A549 (cell line): ENCODE measurements around the gene GALNT3. TPM values are rescaled to one million over a fixed set of nuclear protein-coding genes. Genes with fewer than 3 reads are reported as not detected.

ENCODE experiments used
- ATAC-seq, 2 experiments: fragments of 200-7000 bp in 1 of 2; fragments of >200 bp in 1 of 2; cut with Nextera tagmentation in 1 of 2; cut with Tn5 transposase in 1 of 2; 3 replicates each; pipeline versions ENCODE4 v1.8.0 to v1.9.1; 2018 to 2020; ENCODE audit warnings: mild to moderate bottlenecking in 1 of 2, moderate library complexity in 1 of 2
- CTCF ChIA-PET: fragments of 300-600 bp; sonication (Branson Sonifier 250); formaldehyde crosslinking; extraction: SDS; loops from one replicate; lab custom pipeline; 2021; ENCODE audit warnings: antibody characterized with exemption, inconsistent platforms; lab: Yijun Ruan, JAX
- POLR2A ChIA-PET: fragments of 350-600 bp; formaldehyde crosslinking; extraction: SDS; loops from one replicate; lab custom pipeline; 2021; ENCODE audit warnings: antibody characterized with exemption, inconsistent platforms; lab: Yijun Ruan, JAX
- DNase-seq, 2 experiments: peaks; one replicate each; pipeline versions ENCODE4 v3.0.0 to v3.0.0-alpha.2; 2011 to 2016; ENCODE audit warnings: low read depth in 1 of 2, low spot score in 1 of 2
- FAIRE-seq: peaks from 2 replicates; lab custom pipeline; 2011; peaks lifted over from hg19 to GRCh38; lab: Jason Lieb, UNC
- H3K27ac ChIP-seq, 2 experiments: fragments of >200 bp; sonication (Bioruptor Twin); formaldehyde crosslinking; 3 replicates each; pipeline ENCODE4 v1.5.1; 2016 to 2017
- H3K4me1 ChIP-seq: fragments of >200 bp; sonication (Bioruptor Twin); formaldehyde crosslinking; 3 replicates; pipeline ENCODE4 v1.6.1; 2016
- H3K4me2 ChIP-seq: fragments of >200 bp; sonication (Bioruptor Twin); formaldehyde crosslinking; 3 replicates; pipeline ENCODE4 v1.6.1; 2016
- H3K4me3 ChIP-seq: fragments of >200 bp; sonication (Bioruptor Twin); formaldehyde crosslinking; 3 replicates; pipeline ENCODE4 v1.5.1; 2016
- H3K9me3 ChIP-seq: fragments of >200 bp; sonication (Bioruptor Twin); formaldehyde crosslinking; 3 replicates; pipeline ENCODE4 v1.6.1; 2016
- EHF ChIP-seq: fragments of 250-450 bp; sonication (Bioruptor Pico); IDR thresholded peaks from 2 replicates; pipeline ENCODE4 v1.5.0; 2020; ENCODE audit warnings: mild to moderate bottlenecking
- ESRRA ChIP-seq: fragments of 150-350 bp; IDR thresholded peaks from 2 replicates; pipeline ENCODE4 v1.6.1; 2014; ENCODE audit warnings: mild to moderate bottlenecking, low read length, borderline replicate concordance
- FOSL2 ChIP-seq, 2 experiments: fragments of 450-650 bp in 1 of 2; fragments of >200 bp in 1 of 2; sonication (Bioruptor Twin) in 1 of 2; formaldehyde crosslinking; IDR thresholded peaks; 2 replicates each; pipeline versions ENCODE4 v1.5.0 to v1.6.1; 2016 to 2020; ENCODE audit warnings: mild to moderate bottlenecking in 1 of 2, moderate library complexity in 1 of 2
- GATA3 ChIP-seq: IDR thresholded peaks from 2 replicates; pipeline ENCODE4 v1.6.1; 2012; ENCODE audit warnings: borderline replicate concordance
- HEYL ChIP-seq: fragments of 250-450 bp; sonication (Bioruptor Pico); IDR thresholded peaks from 2 replicates; pipeline ENCODE4 v1.8.0; 2021; ENCODE audit warnings: mild to moderate bottlenecking, moderate library complexity
- JUNB ChIP-seq: fragments of >200 bp; sonication (Bioruptor Twin); formaldehyde crosslinking; IDR thresholded peaks from 2 replicates; pipeline ENCODE4 v1.6.1; 2016
- MAFK ChIP-seq: fragments of 450-650 bp; IDR thresholded peaks from 2 replicates; pipeline ENCODE4 v1.6.1; 2014; ENCODE audit not compliant: partially characterized antibody
- MAZ ChIP-seq: fragments of 150-350 bp; IDR thresholded peaks from 2 replicates; pipeline ENCODE4 v1.6.1; 2014; ENCODE audit warnings: antibody characterized with exemption, low read depth, low read length, borderline replicate concordance
- NFE2L2 ChIP-seq: fragments of 150-350 bp; conservative IDR thresholded peaks from 2 replicates; pipeline ENCODE4 v1.6.1; 2014; ENCODE audit warnings: low read length
- NPAS2 ChIP-seq: fragments of 250-450 bp; sonication (Bioruptor Pico); IDR thresholded peaks from 2 replicates; pipeline ENCODE4 v1.8.0; 2022; ENCODE audit warnings: mild to moderate bottlenecking, moderate library complexity, borderline replicate concordance
- PHF8 ChIP-seq: fragments of 200-600 bp; sonication (generic); IDR thresholded peaks from 2 replicates; pipeline ENCODE4 v1.6.1; 2016; ENCODE audit warnings: low read depth, mild to moderate bottlenecking, antibody characterized with exemption, moderate library complexity, borderline replicate concordance
- POLR2AphosphoS2 ChIP-seq: conservative IDR thresholded peaks from 2 replicates; pipeline ENCODE4 v1.6.1; 2012; ENCODE audit warnings: low read length, improper control_type of control experiment, inconsistent platforms
- RFX5 ChIP-seq: fragments of 450-650 bp; IDR thresholded peaks from 2 replicates; pipeline ENCODE4 v1.7.1; 2014; ENCODE audit warnings: antibody characterized with exemption, mild to moderate bottlenecking, moderate library complexity
- SMC3 ChIP-seq: fragments of >200 bp; sonication (Bioruptor Twin); formaldehyde crosslinking; IDR thresholded peaks from 3 replicates; pipeline ENCODE4 v1.6.1; 2018; ENCODE audit warnings: inconsistent platforms
- TP53 ChIP-seq: fragments of 250-450 bp; sonication (Bioruptor Pico); IDR thresholded peaks from 2 replicates; pipeline ENCODE4 v1.5.0; 2021; ENCODE audit warnings: mild to moderate bottlenecking, moderate library complexity
- ZFP36 ChIP-seq: fragments of 450-650 bp; IDR thresholded peaks from 2 replicates; pipeline ENCODE4 v1.6.1; 2014; ENCODE audit warnings: borderline replicate concordance; ENCODE audit not compliant: partially characterized antibody
- WGBS: methylation state at CpG from one replicate; pipeline ENCODE4 v1.1.6; 2017; ENCODE audit errors: missing lambda C conversion rate; 5-methylcytosine and 5-hydroxymethylcytosine counted together
- polyA plus RNA-seq, 4 experiments: library from polyadenylated mRNA; depleted of rRNA in 3 of 4; stranded (reverse); fragments of >200 nt; fragmentation: RNase III in 1 of 4; extraction: RNeasy Plus Mini Kit Qiagen cat#74134 plus additional on column Dnase treatment in 1 of 4; gene quantifications; 2 replicates in 3 of 4; 3 replicates in 1 of 4; pipeline ENCODE4 v1.2.3, GENCODE V29; 2011 to 2017
- TF ChIP-seq, protein P1 (sequence below): fragments of 250-450 bp; sonication (Bioruptor Pico); IDR thresholded peaks from 2 replicates; pipeline ENCODE4 v1.5.0; 2020; ENCODE audit warnings: low read depth, mild to moderate bottlenecking, moderate library complexity
- TF ChIP-seq, protein P2 (sequence below): fragments of >200 bp; sonication (Bioruptor Twin); formaldehyde crosslinking; IDR thresholded peaks from 2 replicates; pipeline ENCODE4 v1.6.1; 2016
- TF ChIP-seq, protein P3 (sequence below): IDR thresholded peaks from 2 replicates; pipeline ENCODE4 v1.6.1; 2012
- TF ChIP-seq, protein P4 (sequence below): fragments of 200-600 bp; sonication (generic); IDR thresholded peaks from 2 replicates; pipeline ENCODE4 v1.6.1; 2016; ENCODE audit warnings: antibody characterized with exemption, mild to moderate bottlenecking, moderate library complexity
- TF ChIP-seq, protein P5 (sequence below): fragments of >200 bp; sonication (Bioruptor Twin); formaldehyde crosslinking; IDR thresholded peaks from 3 replicates; pipeline ENCODE4 v1.6.1; 2016

Gene GALNT3
- polyA plus RNA-seq, 2 of the 4 experiments (the other 2 are of a cell fraction) = 0.05 to 0.10 TPM

DNA sequence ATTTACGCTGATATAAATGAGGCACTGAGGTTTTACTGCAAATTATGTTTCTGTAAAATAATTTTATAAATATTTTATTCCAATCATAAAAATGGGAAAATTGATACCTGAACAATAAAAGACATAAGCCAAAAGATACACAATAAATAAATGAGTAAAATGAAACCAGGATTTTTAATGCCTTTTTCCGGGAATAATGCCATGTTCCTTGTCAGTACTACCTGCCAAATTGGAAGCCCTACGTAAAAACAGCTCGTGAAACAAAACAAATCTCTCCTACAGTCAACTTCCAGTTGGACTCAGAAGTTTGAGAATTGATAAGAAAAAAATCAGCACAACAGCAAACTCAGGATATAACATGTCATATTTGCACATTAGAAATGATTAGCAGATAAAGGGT, 18.0 kb downstream of the GALNT3 start:
- H3K4me1 ChIP-seq = no peaks in the 10 kb centered on the region
- 15% methylated on average over 4 of the region's 4 CpGs for WGBS
- H3K4me3 ChIP-seq = no peak overlapping the region
- ChIA-PET POLR2A (no interaction called here), CTCF (no interaction called here)
- H3K4me2 ChIP-seq = no peak overlapping the region
- H3K9me3 ChIP-seq = no peaks in the 10 kb centered on the region
- no peak overlapping the region for H3K27ac ChIP-seq
- FAIRE-seq = no peak
- TF ChIP-seq, protein P1, sequence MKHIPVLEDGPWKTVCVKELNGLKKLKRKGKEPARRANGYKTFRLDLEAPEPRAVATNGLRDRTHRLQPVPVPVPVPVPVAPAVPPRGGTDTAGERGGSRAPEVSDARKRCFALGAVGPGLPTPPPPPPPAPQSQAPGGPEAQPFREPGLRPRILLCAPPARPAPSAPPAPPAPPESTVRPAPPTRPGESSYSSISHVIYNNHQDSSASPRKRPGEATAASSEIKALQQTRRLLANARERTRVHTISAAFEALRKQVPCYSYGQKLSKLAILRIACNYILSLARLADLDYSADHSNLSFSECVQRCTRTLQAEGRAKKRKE (CRISPR knock-in tag) = no peak
- TF ChIP-seq TP53 (CRISPR knock-in tag) (no peak), EHF (no peak), FOSL2 (IDR thresholded peaks at IDR 0.05) (no peak), FOSL2 (CRISPR knock-in tag; IDR thresholded peaks at IDR 0.05) (no peak), NFE2L2 (no peak), HEYL (CRISPR knock-in tag) (no peak), ZFP36 (no peak), RFX5 (no peak), NPAS2 (CRISPR knock-in tag) (no peak), POLR2AphosphoS2 (no peak), GATA3 (no peak)
- TF ChIP-seq, protein P2, sequence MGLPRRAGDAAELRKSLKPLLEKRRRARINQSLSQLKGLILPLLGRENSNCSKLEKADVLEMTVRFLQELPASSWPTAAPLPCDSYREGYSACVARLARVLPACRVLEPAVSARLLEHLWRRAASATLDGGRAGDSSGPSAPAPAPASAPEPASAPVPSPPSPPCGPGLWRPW = no peak
- TF ChIP-seq, protein P3, sequence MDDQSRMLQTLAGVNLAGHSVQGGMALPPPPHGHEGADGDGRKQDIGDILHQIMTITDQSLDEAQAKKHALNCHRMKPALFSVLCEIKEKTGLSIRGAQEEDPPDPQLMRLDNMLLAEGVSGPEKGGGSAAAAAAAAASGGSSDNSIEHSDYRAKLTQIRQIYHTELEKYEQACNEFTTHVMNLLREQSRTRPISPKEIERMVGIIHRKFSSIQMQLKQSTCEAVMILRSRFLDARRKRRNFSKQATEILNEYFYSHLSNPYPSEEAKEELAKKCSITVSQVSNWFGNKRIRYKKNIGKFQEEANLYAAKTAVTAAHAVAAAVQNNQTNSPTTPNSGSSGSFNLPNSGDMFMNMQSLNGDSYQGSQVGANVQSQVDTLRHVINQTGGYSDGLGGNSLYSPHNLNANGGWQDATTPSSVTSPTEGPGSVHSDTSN = no peak
- ATAC-seq = no peak
- no peak for DNase-seq

DNA sequence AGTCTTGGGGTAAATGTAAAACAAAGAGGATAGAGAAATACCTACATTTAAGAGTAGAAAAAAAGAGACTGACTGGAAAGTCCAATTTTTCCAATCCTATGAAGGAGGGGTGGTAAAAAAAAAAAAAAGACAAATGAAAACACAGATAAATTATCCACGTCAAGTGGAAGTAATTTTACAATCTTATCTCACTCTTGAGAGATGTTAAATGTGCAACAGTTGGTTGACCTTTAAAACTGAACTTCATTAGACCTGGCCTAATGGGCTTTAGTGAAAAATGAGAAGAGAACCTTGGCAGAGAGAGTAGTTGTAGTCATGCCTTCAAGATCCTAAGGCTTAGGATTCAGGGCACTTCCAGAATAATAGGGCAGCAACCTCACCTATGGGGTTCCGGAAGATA, 20.4 kb downstream of the GALNT3 start:
- CTCF ChIA-PET = no interaction called here
- no peak for FAIRE-seq
- no peak for DNase-seq
- Histone ChIP-seq H3K4me1 (no peaks in the 10 kb centered on the region), H3K4me2 (no peak overlapping the region), H3K27ac (no peak overlapping the region), H3K9me3 (no peaks in the 10 kb centered on the region)
- no peak for ATAC-seq
- POLR2A ChIA-PET = no interaction called here
- WGBS = 45% methylated on average over 2 of the region's 2 CpGs
- no peak for TF ChIP-seq ESRRA
- no peak for TF ChIP-seq MAZ
- no peak for TF ChIP-seq ZFP36
- TF ChIP-seq, protein P4, sequence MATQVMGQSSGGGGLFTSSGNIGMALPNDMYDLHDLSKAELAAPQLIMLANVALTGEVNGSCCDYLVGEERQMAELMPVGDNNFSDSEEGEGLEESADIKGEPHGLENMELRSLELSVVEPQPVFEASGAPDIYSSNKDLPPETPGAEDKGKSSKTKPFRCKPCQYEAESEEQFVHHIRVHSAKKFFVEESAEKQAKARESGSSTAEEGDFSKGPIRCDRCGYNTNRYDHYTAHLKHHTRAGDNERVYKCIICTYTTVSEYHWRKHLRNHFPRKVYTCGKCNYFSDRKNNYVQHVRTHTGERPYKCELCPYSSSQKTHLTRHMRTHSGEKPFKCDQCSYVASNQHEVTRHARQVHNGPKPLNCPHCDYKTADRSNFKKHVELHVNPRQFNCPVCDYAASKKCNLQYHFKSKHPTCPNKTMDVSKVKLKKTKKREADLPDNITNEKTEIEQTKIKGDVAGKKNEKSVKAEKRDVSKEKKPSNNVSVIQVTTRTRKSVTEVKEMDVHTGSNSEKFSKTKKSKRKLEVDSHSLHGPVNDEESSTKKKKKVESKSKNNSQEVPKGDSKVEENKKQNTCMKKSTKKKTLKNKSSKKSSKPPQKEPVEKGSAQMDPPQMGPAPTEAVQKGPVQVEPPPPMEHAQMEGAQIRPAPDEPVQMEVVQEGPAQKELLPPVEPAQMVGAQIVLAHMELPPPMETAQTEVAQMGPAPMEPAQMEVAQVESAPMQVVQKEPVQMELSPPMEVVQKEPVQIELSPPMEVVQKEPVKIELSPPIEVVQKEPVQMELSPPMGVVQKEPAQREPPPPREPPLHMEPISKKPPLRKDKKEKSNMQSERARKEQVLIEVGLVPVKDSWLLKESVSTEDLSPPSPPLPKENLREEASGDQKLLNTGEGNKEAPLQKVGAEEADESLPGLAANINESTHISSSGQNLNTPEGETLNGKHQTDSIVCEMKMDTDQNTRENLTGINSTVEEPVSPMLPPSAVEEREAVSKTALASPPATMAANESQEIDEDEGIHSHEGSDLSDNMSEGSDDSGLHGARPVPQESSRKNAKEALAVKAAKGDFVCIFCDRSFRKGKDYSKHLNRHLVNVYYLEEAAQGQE = no peak
- TF ChIP-seq MAFK = no peak
- TF ChIP-seq PHF8 = no peak
- no peak for TF ChIP-seq EHF
- TF ChIP-seq JUNB = no peak
- no peak for TF ChIP-seq SMC3
- TF ChIP-seq, protein P5, sequence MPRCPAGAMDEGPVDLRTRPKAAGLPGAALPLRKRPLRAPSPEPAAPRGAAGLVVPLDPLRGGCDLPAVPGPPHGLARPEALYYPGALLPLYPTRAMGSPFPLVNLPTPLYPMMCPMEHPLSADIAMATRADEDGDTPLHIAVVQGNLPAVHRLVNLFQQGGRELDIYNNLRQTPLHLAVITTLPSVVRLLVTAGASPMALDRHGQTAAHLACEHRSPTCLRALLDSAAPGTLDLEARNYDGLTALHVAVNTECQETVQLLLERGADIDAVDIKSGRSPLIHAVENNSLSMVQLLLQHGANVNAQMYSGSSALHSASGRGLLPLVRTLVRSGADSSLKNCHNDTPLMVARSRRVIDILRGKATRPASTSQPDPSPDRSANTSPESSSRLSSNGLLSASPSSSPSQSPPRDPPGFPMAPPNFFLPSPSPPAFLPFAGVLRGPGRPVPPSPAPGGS = no peak
- TF ChIP-seq, protein P1 (CRISPR knock-in tag) = no peak
- TF ChIP-seq, all 56 proteins: peak for 0
- no peak overlapping the region for H3K4me3 ChIP-seq
